Upper lobe of left lung (tissue), 6 donors: ENCODE results near the gene FTCDNL1. TPM values are rescaled to one million over a fixed set of nuclear protein-coding genes. Genes with fewer than 3 reads are reported as not detected.

ENCODE experiments used
- ATAC-seq, 2 donors: fragments of 200-7000 bp; cut with Tn5 transposase; one replicate each; pipeline ENCODE4 v1.9.1; 2022; ENCODE audit warnings: mild to moderate bottlenecking in 2 of 2, moderate library complexity in 2 of 2; ENCODE audit not compliant: low FRiP score in 2 of 2
- DNase-seq, 2 donors: peaks; one replicate each; pipeline ENCODE4 v3.0.0-alpha.2; 2019 to 2020
- H3K27ac ChIP-seq, 4 donors: fragments of 200-600 bp; sonication (generic); one replicate each; pipeline ENCODE4 v1.5.1; 2016 to 2019
- H3K27me3 ChIP-seq, 4 donors: fragments of 200-600 bp; sonication (generic); one replicate each; pipeline ENCODE4 v1.5.1; 2017 to 2019
- H3K36me3 ChIP-seq, 4 donors: fragments of 200-600 bp; sonication (generic); one replicate each; pipeline ENCODE4 v1.5.1; 2016 to 2019
- H3K4me1 ChIP-seq, 4 donors: fragments of 200-600 bp; sonication (generic); one replicate each; pipeline ENCODE4 v1.5.1; 2018 to 2019
- H3K4me3 ChIP-seq, 4 donors: fragments of 200-600 bp; sonication (generic); one replicate each; pipeline ENCODE4 v1.5.1; 2017 to 2019; ENCODE audit warnings: mild to moderate bottlenecking in 2 of 4, moderate library complexity in 1 of 4
- H3K9me3 ChIP-seq, 4 donors: fragments of 200-600 bp; sonication (generic); one replicate each; pipeline ENCODE4 v1.5.1; 2018 to 2019
- CTCF ChIP-seq, 6 experiments: fragments of 450-650 bp in 4 of 6; fragments of 200-600 bp in 2 of 6; sonication (generic) in 2 of 6; IDR thresholded peaks; one replicate each; pipeline ENCODE4 v1.5.1; 2016 to 2019; ENCODE audit warnings: antibody characterized with exemption in 6 of 6
- EP300 ChIP-seq, 4 donors: sonication (generic); formaldehyde crosslinking; IDR thresholded peaks; one replicate each; pipeline ENCODE4 v1.5.1; 2017; ENCODE audit warnings: antibody characterized with exemption in 4 of 4, control low read depth in 2 of 4
- POLR2A ChIP-seq, 4 donors: fragments of 450-650 bp; IDR thresholded peaks; one replicate each; pipeline ENCODE4 v1.5.1; 2016 to 2017; ENCODE audit warnings: antibody characterized with exemption in 4 of 4, mild to moderate bottlenecking in 2 of 4
- POLR2AphosphoS5 ChIP-seq, 2 donors: sonication (generic); formaldehyde crosslinking; IDR thresholded peaks; one replicate each; pipeline ENCODE4 v1.5.1; 2017; ENCODE audit warnings: antibody characterized with exemption in 2 of 2
- WGBS, 2 donors: methylation state at CpG; one replicate each; pipeline ENCODE4 v1.1.5; 2017 to 2018; 5-methylcytosine and 5-hydroxymethylcytosine counted together
- total RNA-seq, 6 donors: library from RNA; depleted of rRNA in 4 of 6; stranded (reverse); fragments of >200 nt in 4 of 6; gene quantifications; one replicate each; pipeline versions ENCODE4 v1.1.0 to v1.2.1, GENCODE V29; 2016 to 2021
- donor health status: DM: no; HTN: no; CAD: no; lungs with moderate emphysema.
- donor health status: DM: no; HTN: yes; CAD: no; lungs with severe emphysema.

The FTCDNL1 gene
- total RNA-seq, 6 donors from 2014 or later: 2.8 to 4.2 (median 3.1) TPM

- 87 to 91% methylated on average over 1 of the region's 1 CpG for WGBS, 2 donors
- H3K9me3 ChIP-seq: no peaks in the 10 kb centered on the region
- H3K4me3 ChIP-seq: no peak overlapping the region
- no peak for TF ChIP-seq POLR2A (IDR thresholded peaks at IDR 0.05)
- no peak for TF ChIP-seq POLR2AphosphoS5 (IDR thresholded peaks at IDR 0.05)
- no peak for TF ChIP-seq CTCF (IDR thresholded peaks at IDR 0.05)
- no peak for TF ChIP-seq EP300 (IDR thresholded peaks at IDR 0.05)
- no peak overlapping the region for H3K27ac ChIP-seq
- no peak for DNase-seq
- no peaks in the 10 kb centered on the region for H3K27me3 ChIP-seq
- H3K36me3 ChIP-seq: no peaks in the 10 kb centered on the region
- ATAC-seq: no peak
- no peaks in the 10 kb centered on the region for H3K4me1 ChIP-seq
These were observed 73.7 kb downstream of the FTCDNL1 start for GRCh38 chr2:199777315-199777714.

GRCh38 chr2:199775267-199775666 lies 75.7 kb downstream of the FTCDNL1 start:
- TF ChIP-seq EP300 (IDR thresholded peaks at IDR 0.05) (no peak), CTCF (IDR thresholded peaks at IDR 0.05) (no peak), POLR2A (IDR thresholded peaks at IDR 0.05) (no peak), POLR2AphosphoS5 (IDR thresholded peaks at IDR 0.05) (no peak)

GRCh38 chr2:199772035-199772976 lies 78.7 kb downstream of the FTCDNL1 start:
- Histone ChIP-seq H3K4me3 (no peak overlapping the region), H3K36me3 (no peaks in the 10 kb centered on the region), H3K27me3 (no peaks in the 10 kb centered on the region), H3K9me3 (no peaks in the 10 kb centered on the region), H3K27ac (no peak overlapping the region), H3K4me1 (no peaks in the 10 kb centered on the region)
- DNase-seq: no peak
- TF ChIP-seq CTCF (IDR thresholded peaks at IDR 0.05): no peak
- no peak for TF ChIP-seq POLR2AphosphoS5 (IDR thresholded peaks at IDR 0.05)
- TF ChIP-seq POLR2A (IDR thresholded peaks at IDR 0.05): no peak
- TF ChIP-seq EP300 (IDR thresholded peaks at IDR 0.05): no peak
- peak in 1 of 2 donors; percentile 35 for ATAC-seq
- WGBS, 2 donors: 54 to 63% methylated on average over 12 of the region's 12 CpGs

More at GRCh38 chr2:199775267-199775666, 75.7 kb downstream of the FTCDNL1 start:
- no peak overlapping the region for H3K4me3 ChIP-seq
- H3K4me1 ChIP-seq: no peaks in the 10 kb centered on the region
- DNase-seq: no peak
- H3K36me3 ChIP-seq: no peaks in the 10 kb centered on the region
- no peak for ATAC-seq
- H3K9me3 ChIP-seq: no peaks in the 10 kb centered on the region
- WGBS, 2 donors: 64 to 74% methylated on average over 3 of the region's 3 CpGs
- no peak overlapping the region for H3K27ac ChIP-seq
- no peaks in the 10 kb centered on the region for H3K27me3 ChIP-seq

GRCh38 chr2:199770716-199771115 lies 80.3 kb downstream of the FTCDNL1 start:
- 81 to 89% methylated on average over 2 of the region's 2 CpGs for WGBS, 2 donors
- TF ChIP-seq CTCF (IDR thresholded peaks at IDR 0.05): no peak
- TF ChIP-seq POLR2A (IDR thresholded peaks at IDR 0.05): no peak
- no peak for TF ChIP-seq EP300 (IDR thresholded peaks at IDR 0.05)
- no peak for TF ChIP-seq POLR2AphosphoS5 (IDR thresholded peaks at IDR 0.05)
- H3K27ac ChIP-seq: no peak overlapping the region
- no peaks in the 10 kb centered on the region for H3K9me3 ChIP-seq
- H3K4me1 ChIP-seq: no peaks in the 10 kb centered on the region
- no peaks in the 10 kb centered on the region for H3K36me3 ChIP-seq
- no peaks in the 10 kb centered on the region for H3K27me3 ChIP-seq
- ATAC-seq: no peak
- no peak overlapping the region for H3K4me3 ChIP-seq
- DNase-seq: no peak
